HG03045 (cell line): ENCODE results near the gene CCNQ.

ENCODE experiments used
- ATAC-seq: cut with Tn5 transposase; IDR thresholded peaks from one replicate; pipeline ENCODE4 v1.9.1; 2021; ENCODE audit warnings: mild to moderate bottlenecking, moderate library complexity; ENCODE audit not compliant: unreplicated experiment

CCNQ gene

DNA sequence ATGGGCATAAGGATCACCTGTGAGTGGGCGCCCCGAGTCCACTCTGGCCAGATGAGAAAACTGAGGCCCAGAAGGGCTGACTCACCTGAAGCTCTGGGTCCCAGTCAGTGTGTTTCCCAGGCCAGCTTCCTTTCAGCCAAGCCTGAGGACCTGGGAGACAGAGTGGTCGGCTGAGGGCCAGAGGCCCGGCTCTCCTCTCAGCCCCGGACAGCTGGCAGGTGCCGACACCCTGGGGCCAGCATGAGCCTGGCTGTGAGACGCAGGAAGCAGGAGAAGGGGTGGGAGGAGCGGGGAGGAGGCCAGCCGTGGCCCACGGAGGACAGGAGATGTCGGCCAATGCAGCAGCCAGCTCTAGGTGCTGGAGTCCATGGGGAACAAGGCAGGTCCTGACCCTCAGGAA lies 52.6 kb downstream of the CCNQ start:
- no peak for ATAC-seq

DNA sequence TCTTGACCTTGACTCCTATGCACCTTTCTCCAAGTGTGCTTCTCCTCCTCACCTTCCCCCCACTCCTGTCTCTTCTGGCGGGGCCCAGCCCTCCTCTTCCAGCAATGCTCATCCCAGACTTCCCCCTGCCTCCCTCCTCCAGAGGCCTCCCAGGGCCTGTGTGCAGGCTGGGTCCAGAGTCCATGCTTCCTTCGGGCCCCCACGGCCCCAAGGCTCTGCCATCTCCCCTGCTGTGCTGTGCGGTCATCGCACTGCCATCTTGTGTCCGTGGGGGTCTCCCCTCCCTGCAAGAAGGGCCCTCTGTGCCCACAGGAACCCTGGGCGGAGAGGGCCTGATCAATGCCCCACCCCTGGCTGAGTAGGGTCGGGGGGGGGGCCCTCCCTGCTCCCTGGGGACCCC lies 54.2 kb downstream of the CCNQ start:
- ATAC-seq, result no peak

DNA sequence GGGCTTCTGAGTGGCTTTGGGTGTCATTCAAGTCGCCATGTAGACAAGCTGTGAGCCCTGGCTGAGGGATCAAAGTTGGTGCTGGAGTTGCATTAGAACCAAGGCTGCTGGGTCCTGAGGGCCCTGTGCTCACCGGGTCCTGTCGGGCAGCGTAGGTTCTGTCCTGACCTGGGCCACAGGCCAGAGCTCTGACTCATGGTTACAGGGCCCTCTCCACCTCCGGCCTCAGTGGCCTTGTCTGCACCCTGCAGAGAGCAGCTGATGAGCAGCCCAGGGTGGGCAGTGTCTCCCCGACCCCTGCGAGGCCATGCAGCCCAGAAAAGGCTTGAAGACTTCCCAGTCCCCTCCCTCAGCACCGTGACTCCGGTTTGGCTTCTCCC lies 59.0 kb downstream of the CCNQ start:
- no peak for ATAC-seq

DNA sequence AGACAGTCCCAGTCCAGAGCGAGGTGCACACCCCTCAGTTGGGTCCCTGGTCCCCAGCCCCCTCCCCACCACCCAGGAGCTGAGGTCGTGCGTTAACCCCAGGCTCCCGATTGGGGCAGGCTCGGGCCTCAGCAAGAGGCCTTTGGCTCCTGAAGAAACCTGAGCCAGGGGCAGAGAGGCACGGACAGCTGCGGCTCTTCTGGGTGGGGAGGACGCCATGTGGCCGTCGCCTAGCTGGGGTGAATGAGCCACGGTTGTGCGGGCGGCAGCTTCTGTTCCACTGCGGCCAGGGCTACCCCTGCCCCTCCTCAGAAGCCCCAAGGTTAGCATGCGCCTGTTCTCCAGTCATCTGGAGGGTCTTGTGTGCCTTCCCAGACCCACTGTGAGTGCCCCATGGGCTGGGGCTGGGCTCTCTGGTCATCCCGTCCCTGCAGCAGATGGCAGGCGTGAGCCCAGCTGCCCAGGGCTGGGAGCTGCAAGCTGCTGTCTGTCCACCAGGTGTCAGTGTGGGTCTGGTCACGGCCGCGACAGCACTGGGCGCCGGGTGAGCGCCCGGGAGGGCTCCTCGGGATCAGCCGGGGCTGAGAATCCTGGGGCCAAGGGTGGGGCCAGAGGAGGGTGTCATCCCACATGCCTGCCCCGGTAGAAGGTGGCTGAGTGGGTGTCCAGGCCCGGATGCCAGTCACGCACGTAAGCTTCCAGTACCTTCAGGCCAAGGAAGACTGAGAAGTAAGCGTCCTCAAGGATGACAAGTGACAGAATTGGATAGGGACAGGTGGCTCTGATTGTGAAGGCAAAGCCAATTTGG lies 59.6 kb downstream of the CCNQ start:
- ATAC-seq, result no peak

DNA sequence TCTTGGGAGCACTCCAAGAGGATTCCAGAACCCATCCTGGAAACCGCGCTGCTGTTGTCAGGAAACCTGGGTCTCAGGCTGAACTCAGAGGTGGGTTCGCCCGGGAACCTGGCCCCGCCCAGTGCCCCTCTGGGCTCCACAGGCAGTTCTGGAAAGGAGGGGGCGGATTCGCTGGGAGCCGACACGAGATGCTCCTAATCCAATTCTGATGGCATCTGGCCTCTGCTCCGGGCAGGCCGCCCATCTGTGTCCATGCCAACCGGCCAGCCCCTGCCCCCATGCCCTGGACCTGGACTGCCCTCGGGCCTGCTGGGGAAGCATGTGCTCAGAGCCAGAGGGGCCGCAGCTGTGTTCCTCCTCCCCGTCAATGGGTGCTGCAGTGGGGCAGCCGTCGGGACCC lies 60.5 kb downstream of the CCNQ start:
- ATAC-seq, result no peak
